HEK293 (cell line): Measurements from ENCODE around the gene NUAK1.

Source experiments
- KLF8 ChIP-seq: fragments of 450-650 bp; formaldehyde crosslinking; IDR thresholded peaks from 2 replicates; pipeline ENCODE4 v1.5.1; 2016; ENCODE audit warnings: missing biosample characterization, missing genetic modification characterization
- ZNF133 ChIP-seq: fragments of 450-650 bp; formaldehyde crosslinking; IDR thresholded peaks from 2 replicates; pipeline ENCODE4 v1.5.1; 2016; ENCODE audit warnings: missing biosample characterization, missing genetic modification characterization
- TF ChIP-seq, protein P1 (sequence below): fragments of 450-650 bp; formaldehyde crosslinking; IDR thresholded peaks from 2 replicates; pipeline ENCODE4 v1.5.1; 2016; ENCODE audit warnings: missing biosample characterization, missing genetic modification characterization, low read depth

DNA sequence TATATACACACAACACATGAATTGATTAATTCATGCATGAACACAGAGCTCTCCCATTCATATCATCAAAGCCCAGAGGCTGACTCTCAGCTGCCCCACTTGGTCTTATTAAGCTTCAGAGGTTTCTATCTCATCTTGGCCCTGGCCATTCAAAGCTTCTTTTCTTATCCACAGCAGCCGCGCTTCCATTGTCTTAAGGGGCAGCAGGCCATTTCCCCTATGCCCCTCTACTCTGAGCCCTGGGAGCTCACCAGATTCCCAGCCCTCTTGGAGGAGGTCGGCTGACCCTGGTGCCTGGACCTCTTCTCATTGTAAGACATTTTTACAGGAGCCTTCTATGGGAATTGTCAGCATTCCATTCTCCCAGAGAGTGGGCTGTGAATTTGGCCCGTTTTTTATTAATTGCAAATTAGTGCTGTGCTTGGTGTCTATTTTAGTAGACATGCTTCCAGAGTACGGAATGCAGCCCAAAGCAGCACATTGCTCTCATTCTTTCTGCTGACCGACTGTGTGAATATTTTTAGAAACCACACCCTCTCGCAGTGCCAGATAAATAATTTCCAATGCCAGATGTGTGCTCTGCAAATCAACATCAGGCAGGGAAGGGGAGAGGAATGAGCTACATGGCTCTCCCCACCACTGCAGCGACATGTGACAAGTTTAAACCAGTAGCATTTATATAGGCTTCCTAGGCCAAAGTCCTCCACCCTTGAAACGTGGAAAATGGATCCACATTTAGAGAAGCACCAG is 58.5 kb downstream of the NUAK1 start:
- TF ChIP-seq, protein P1, sequence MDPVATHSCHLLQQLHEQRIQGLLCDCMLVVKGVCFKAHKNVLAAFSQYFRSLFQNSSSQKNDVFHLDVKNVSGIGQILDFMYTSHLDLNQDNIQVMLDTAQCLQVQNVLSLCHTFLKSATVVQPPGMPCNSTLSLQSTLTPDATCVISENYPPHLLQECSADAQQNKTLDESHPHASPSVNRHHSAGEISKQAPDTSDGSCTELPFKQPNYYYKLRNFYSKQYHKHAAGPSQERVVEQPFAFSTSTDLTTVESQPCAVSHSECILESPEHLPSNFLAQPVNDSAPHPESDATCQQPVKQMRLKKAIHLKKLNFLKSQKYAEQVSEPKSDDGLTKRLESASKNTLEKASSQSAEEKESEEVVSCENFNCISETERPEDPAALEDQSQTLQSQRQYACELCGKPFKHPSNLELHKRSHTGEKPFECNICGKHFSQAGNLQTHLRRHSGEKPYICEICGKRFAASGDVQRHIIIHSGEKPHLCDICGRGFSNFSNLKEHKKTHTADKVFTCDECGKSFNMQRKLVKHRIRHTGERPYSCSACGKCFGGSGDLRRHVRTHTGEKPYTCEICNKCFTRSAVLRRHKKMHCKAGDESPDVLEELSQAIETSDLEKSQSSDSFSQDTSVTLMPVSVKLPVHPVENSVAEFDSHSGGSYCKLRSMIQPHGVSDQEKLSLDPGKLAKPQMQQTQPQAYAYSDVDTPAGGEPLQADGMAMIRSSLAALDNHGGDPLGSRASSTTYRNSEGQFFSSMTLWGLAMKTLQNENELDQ (tag by site-specific recombination) = no peak
- TF ChIP-seq KLF8 (tag by site-specific recombination) = no peak
- TF ChIP-seq ZNF133 (tag by site-specific recombination) = no peak
